Esophagus muscularis mucosa (tissue), 4 donors: ENCODE results near the gene CHRNA7. TPM values are rescaled to one million over a fixed set of nuclear protein-coding genes. Genes with fewer than 3 reads are reported as not detected.

Experiments
- DNase-seq: peaks from one replicate; pipeline ENCODE4 v3.0.0-alpha.2; 2017; ENCODE audit errors: extremely low spot score
- H3K27ac ChIP-seq, 4 donors: fragments of 200-600 bp; sonication (generic); replicated peaks in 1 of 4; 1 replicate in 3 of 4; 2 replicates in 1 of 4; pipeline ENCODE4 v1.5.1; 2016 to 2019; ENCODE audit warnings: mild to moderate bottlenecking in 1 of 4
- H3K27me3 ChIP-seq, 4 donors: fragments of 200-600 bp; sonication (generic); one replicate each; pipeline versions ENCODE4 v1.5.1 to v1.6.0; 2016 to 2019
- H3K36me3 ChIP-seq, 4 donors: fragments of 200-600 bp; sonication (generic); one replicate each; pipeline ENCODE4 v1.5.1; 2016 to 2019
- H3K4me1 ChIP-seq, 4 donors: fragments of 200-600 bp; sonication (generic); one replicate each; pipeline ENCODE4 v1.5.1; 2016 to 2019
- H3K4me3 ChIP-seq, 4 donors: fragments of 200-600 bp; sonication (generic); 1 replicate in 2 of 4; 2 replicates in 2 of 4; pipeline ENCODE4 v1.5.1; 2016 to 2019; ENCODE audit warnings: mild to moderate bottlenecking in 4 of 4, moderate library complexity in 1 of 4
- H3K9me3 ChIP-seq, 4 donors: fragments of 200-600 bp; sonication (generic); 1 replicate in 3 of 4; 2 replicates in 1 of 4; pipeline ENCODE4 v1.5.1; 2016 to 2019
- EP300 ChIP-seq: sonication (generic); formaldehyde crosslinking; IDR thresholded peaks from one replicate; pipeline ENCODE4 v1.6.1; 2017; ENCODE audit warnings: antibody characterized with exemption
- POLR2A ChIP-seq: fragments of 450-650 bp; IDR thresholded peaks from one replicate; pipeline ENCODE4 v1.6.1; 2017; ENCODE audit warnings: antibody characterized with exemption, moderate library complexity, mild to moderate bottlenecking, low read depth
- POLR2AphosphoS5 ChIP-seq, 2 donors: sonication (generic); formaldehyde crosslinking; IDR thresholded peaks; one replicate each; pipeline ENCODE4 v1.6.1; 2017; ENCODE audit warnings: antibody characterized with exemption in 2 of 2
- WGBS: methylation state at CpG from one replicate; pipeline ENCODE4 v1.1.5; 2018; 5-methylcytosine and 5-hydroxymethylcytosine counted together
- intact Hi-C: fragments of 100-400 bp; cut with DNase I; formaldehyde crosslinking; loops from one replicate; pipeline ENCODE4 v1.15.1; 2023
- total RNA-seq, 4 donors: library from RNA; depleted of rRNA; stranded (reverse); fragments of >200 nt; gene quantifications; one replicate each; pipeline versions ENCODE4 v1.1.0 to v1.2.1, GENCODE V29; 2016
- TF ChIP-seq, protein P1 (sequence below), 3 experiments: fragments of 200-600 bp in 2 of 3; fragments of 450-650 bp in 1 of 3; sonication (generic) in 2 of 3; IDR thresholded peaks; one replicate each; pipeline ENCODE4 v1.5.1; 2017 to 2019; ENCODE audit warnings: antibody characterized with exemption in 3 of 3, mild to moderate bottlenecking in 2 of 3, moderate library complexity in 1 of 3

Gene CHRNA7
- total RNA-seq, 4 donors from 2014 or later = 0.83 to 2.8 (median 1.7) TPM

DNA sequence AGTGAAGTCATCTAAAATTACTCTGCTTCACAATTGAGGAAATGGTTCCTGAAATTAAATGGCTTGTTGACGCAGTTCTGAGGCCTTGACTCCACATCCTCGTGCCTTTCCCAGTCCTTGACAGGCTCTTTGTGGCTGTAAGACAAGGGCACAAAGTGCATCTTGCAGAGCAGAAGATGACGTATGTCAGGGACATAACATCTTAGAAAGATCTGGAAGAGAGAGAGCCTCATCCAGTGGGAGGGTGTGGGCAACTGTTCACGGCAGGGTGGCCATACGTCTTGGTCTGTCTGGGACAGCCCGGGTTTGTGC is 91.0 kb downstream of the CHRNA7 start:
- intact Hi-C loops = no loop called here
- TF ChIP-seq POLR2AphosphoS5 (IDR thresholded peaks at IDR 0.05) (no peak), POLR2A (no peak), EP300 (no peak)
- TF ChIP-seq, protein P1, sequence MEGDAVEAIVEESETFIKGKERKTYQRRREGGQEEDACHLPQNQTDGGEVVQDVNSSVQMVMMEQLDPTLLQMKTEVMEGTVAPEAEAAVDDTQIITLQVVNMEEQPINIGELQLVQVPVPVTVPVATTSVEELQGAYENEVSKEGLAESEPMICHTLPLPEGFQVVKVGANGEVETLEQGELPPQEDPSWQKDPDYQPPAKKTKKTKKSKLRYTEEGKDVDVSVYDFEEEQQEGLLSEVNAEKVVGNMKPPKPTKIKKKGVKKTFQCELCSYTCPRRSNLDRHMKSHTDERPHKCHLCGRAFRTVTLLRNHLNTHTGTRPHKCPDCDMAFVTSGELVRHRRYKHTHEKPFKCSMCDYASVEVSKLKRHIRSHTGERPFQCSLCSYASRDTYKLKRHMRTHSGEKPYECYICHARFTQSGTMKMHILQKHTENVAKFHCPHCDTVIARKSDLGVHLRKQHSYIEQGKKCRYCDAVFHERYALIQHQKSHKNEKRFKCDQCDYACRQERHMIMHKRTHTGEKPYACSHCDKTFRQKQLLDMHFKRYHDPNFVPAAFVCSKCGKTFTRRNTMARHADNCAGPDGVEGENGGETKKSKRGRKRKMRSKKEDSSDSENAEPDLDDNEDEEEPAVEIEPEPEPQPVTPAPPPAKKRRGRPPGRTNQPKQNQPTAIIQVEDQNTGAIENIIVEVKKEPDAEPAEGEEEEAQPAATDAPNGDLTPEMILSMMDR (IDR thresholded peaks at IDR 0.05) = no peak
- no peaks in the 10 kb centered on the region for H3K27me3 ChIP-seq
- H3K9me3 ChIP-seq = no peaks in the 10 kb centered on the region
- no peak overlapping the region for H3K27ac ChIP-seq
- no peaks in the 10 kb centered on the region for H3K36me3 ChIP-seq
- WGBS = 85% methylated on average over 6 of the region's 6 CpGs
- H3K4me3 ChIP-seq = no peak overlapping the region
- DNase-seq = no peak
- no peaks in the 10 kb centered on the region for H3K4me1 ChIP-seq

DNA sequence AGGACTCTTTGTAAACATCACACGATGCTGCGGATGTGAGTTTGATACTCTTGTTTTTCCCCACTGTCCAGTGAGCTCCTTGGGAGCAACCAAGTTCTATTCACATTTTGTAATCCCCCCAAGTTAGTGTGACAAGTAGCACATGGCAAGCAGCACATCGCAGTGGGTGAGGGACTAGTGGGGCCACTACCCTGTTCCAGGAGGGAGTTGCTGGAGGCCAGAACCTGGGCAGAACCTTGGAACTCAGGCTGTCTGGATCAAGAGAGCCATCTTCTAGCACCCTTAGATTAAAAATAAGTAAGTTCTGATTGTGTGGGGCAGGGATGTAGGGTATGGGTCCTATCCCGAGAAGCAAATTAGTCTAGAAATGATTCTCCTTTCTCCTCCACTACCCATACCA is 91.7 kb downstream of the CHRNA7 start:
- H3K4me1 ChIP-seq = no peaks in the 10 kb centered on the region
- H3K4me3 ChIP-seq = no peak overlapping the region
- no peaks in the 10 kb centered on the region for H3K27me3 ChIP-seq
- H3K27ac ChIP-seq = no peak overlapping the region
- no peaks in the 10 kb centered on the region for H3K9me3 ChIP-seq
- H3K36me3 ChIP-seq = no peaks in the 10 kb centered on the region
- WGBS = 92% methylated on average over 4 of the region's 4 CpGs
- intact Hi-C loops = no loop called here
- TF ChIP-seq, protein P1 (IDR thresholded peaks at IDR 0.05) = no peak
- TF ChIP-seq POLR2A = no peak
- no peak for TF ChIP-seq POLR2AphosphoS5 (IDR thresholded peaks at IDR 0.05)
- TF ChIP-seq EP300 = no peak
- peak; percentile 68 for DNase-seq

DNA sequence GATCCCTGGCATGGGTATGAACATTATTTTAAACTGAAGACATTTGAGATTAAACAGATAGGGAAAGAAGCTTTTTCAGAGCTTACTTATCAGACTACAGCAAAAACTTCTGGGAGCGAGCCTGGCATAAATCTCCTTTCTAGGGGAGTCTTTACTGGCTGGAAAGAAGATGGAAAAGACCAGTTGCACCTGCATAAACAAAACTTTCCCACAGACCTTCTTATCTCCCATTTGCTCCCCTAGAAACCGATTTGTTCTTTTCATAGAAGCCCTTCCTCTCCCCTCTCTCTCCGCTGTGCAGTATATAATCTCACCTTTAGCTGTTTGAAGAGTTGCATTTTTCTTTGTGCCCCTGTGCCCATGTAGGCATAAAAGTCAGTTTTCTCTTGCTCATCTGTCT is 93.2 kb downstream of the CHRNA7 start:
- no peak for DNase-seq
- intact Hi-C loops = no loop called here
- no peak for TF ChIP-seq EP300
- TF ChIP-seq POLR2AphosphoS5 (IDR thresholded peaks at IDR 0.05) = no peak
- TF ChIP-seq POLR2A = no peak
- TF ChIP-seq, protein P1 (IDR thresholded peaks at IDR 0.05) = no peak
- Histone ChIP-seq H3K4me3 (no peak overlapping the region), H3K27ac (no peak overlapping the region), H3K9me3 (no peaks in the 10 kb centered on the region), H3K36me3 (no peaks in the 10 kb centered on the region), H3K27me3 (no peaks in the 10 kb centered on the region), H3K4me1 (no peaks in the 10 kb centered on the region)
- WGBS = 48% methylated on average over 3 of the region's 3 CpGs

DNA sequence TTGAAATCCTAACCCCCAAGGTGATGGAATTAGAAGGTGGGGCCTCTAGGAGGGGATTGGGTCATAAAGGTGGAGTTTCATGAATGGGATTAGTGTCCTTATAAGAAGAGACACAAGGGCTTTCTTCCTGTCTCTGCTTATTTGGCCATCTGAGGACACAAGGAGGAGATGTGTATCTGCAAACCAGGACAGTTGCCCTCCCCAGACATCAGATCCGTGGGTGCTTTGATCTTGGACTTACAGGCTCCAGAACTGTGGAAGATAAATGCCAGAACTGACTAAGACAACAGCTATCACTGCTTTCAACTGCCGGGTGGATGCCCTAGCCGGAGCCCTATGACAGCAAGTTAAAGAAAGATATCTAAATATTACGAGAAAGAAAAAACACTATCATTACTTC is 94.4 kb downstream of the CHRNA7 start:
- H3K4me3 ChIP-seq = no peak overlapping the region
- no peaks in the 10 kb centered on the region for H3K4me1 ChIP-seq
- H3K36me3 ChIP-seq = no peaks in the 10 kb centered on the region
- no peaks in the 10 kb centered on the region for H3K27me3 ChIP-seq
- no peak overlapping the region for H3K27ac ChIP-seq
- TF ChIP-seq, protein P1 (IDR thresholded peaks at IDR 0.05) = no peak
- TF ChIP-seq POLR2AphosphoS5 (IDR thresholded peaks at IDR 0.05) (no peak), EP300 (no peak), POLR2A (no peak)
- DNase-seq = peak; percentile 68
- 62% methylated on average over 4 of the region's 4 CpGs for WGBS
- intact Hi-C loops = no loop called here
- H3K9me3 ChIP-seq = no peaks in the 10 kb centered on the region

DNA sequence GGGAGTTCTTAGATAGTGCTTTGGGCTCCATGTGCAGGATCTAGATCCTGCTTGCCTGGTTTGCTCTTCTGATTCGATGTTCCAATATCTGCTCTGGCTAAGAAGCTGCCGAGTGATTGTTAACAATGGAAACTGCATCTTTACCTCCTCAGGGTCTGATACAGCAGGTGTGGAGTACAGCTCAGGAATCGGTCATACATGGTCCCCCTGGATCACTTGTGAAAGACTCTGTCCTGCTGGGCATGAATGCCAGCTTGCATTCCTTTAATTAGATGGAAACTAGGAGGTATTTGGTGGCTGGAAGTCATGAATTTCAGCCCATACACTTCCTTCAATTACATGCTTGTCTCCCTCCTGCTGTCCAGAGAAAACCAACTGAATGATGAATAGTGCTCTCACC is 95.3 kb downstream of the CHRNA7 start:
- H3K27me3 ChIP-seq = no peaks in the 10 kb centered on the region
- TF ChIP-seq EP300 = no peak
- TF ChIP-seq, protein P1 (IDR thresholded peaks at IDR 0.05) = no peak
- TF ChIP-seq POLR2AphosphoS5 (IDR thresholded peaks at IDR 0.05) = no peak
- TF ChIP-seq POLR2A = no peak
- H3K27ac ChIP-seq = no peak overlapping the region
- H3K36me3 ChIP-seq = no peaks in the 10 kb centered on the region
- no peaks in the 10 kb centered on the region for H3K4me1 ChIP-seq
- H3K9me3 ChIP-seq = no peaks in the 10 kb centered on the region
- WGBS = 87% methylated on average over 3 of the region's 3 CpGs
- H3K4me3 ChIP-seq = no peak overlapping the region
- intact Hi-C loops = no loop called here
- DNase-seq = no peak
